GM12872 (cell line): ENCODE measurements around the gene BLNK.
A peak's percentile ranks its signal among the peaks of the same experiment; 100 is the strongest.

Experiments used
- CTCF ChIP-seq: IDR thresholded peaks from 3 replicates; pipeline ENCODE4 v1.5.1; 2011; ENCODE audit warnings: low read depth, mild to moderate bottlenecking, low read length, moderate library complexity; ENCODE audit not compliant: insufficient read depth

Gene BLNK

DNA sequence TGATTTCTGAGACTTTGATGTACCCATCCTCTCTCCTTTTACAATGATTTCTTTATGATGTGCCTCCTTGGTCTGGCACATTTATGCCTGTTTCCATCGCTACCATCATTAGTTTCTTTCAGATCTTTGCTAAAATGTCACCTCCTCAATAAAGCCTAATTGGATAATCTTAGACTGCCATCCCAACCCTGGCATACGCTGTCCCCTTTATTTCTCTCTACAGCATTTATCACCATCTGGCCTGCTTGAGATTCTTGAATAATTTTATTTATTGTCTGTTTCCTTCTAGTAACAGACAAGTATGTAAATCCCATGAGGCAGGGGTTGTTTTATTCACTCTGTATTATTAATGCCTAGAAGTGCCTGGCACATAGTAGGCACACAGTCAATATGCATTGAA, 26.1 kb upstream of the BLNK start:
- no peak for TF ChIP-seq CTCF

- TF ChIP-seq CTCF: no peak
Observed at GRCh38 chr10:96295475-96295874, 24.1 kb upstream of the BLNK start.

DNA sequence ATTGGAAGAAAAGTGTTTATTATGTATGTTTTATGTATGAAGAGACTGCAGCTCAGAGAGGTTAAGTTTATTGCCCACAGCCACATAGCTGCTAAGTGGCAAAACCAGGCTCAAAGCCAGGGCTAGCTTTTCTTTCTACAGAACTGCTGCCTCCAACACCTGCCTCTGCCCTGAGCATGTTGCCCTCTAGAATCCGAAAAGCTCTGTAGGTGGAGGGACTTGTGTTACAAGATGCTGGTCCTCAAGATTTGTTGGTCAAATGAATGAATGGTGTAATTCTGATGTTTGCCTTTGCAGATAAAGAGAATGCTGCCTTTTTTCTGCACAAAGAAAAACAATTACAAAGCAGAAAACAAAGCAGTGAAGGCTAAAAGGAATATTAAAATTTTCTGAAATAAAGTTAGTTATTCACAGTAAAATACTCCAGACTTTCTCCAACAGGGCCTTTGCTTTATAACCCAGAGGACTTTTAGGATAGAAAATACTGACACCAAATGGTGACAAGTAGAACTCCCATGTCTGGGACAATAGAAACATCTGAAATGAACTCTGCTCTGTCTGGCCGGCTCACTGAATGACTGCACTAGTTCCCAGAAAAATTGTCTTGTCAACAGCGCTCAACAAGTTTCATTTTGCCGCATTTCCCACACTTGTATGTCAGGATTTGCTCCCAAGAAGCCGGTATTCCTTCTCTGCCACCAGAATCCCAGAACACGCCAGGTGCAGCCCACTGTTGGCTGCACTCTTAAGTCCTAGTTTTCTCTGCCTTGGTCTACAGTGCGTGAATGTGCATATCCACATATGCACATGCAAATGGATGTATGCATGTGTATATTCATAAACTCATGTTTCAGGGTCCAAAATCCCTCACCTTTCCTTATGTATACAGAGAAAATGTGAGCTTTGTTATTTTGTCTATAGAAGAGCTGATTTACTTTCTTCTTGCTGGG, 21.9 kb upstream of the BLNK start:
- TF ChIP-seq CTCF: peak; percentile 66

GRCh38 chr10:96290368-96291133, 19.2 kb upstream of the BLNK start:
- TF ChIP-seq CTCF: no peak

DNA sequence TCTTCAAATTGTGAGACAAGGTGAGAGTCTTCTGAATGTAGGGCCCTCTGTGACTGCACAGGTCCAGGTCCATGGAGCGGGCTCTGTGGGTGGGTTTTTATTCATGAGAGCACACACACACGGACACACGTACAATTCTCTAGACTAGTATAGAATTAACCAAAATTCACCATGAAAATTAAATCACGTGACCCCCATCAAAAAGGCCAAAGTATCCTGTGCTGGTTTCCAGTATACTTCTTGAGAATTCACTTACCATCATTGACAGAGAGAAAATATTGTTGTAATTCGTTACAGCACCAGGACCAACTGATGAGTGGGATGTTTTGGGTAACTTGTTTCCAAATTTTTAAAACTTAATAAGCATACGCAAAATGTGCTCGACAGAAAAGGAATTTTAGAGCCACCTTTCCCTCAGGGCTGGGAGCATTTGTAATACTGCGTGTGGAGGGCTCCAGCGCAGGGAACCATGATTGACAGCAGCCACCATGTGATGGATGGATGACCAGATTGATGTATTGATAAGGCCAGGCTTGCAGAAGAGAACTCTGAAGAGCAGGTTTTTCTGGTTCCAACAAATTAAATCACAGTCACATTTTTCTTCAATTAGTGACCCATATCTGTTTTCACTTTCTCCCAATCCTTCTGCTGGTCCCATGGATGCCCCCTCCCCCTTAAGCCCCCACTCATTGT, 18.0 kb upstream of the BLNK start:
- TF ChIP-seq CTCF: no peak

GRCh38 chr10:96288151-96288621, 16.8 kb upstream of the BLNK start:
- no peak for TF ChIP-seq CTCF
